HEK293 (cell line): ENCODE results near the gene DSC2.

Experiments used
- FEZF1 ChIP-seq: fragments of 450-650 bp; formaldehyde crosslinking; IDR thresholded peaks from 2 replicates; pipeline ENCODE4 v1.5.1; 2016; ENCODE audit warnings: missing biosample characterization, missing genetic modification characterization
- GLI4 ChIP-seq: fragments of 450-650 bp; formaldehyde crosslinking; IDR thresholded peaks from 2 replicates; pipeline ENCODE4 v1.5.1; 2016; ENCODE audit warnings: missing biosample characterization, missing genetic modification characterization
- GLIS1 ChIP-seq: fragments of 450-650 bp; formaldehyde crosslinking; IDR thresholded peaks from 2 replicates; pipeline ENCODE4 v1.5.1; 2016; ENCODE audit warnings: missing biosample characterization, missing genetic modification characterization
- HOXC10 ChIP-seq: sonication (generic); formaldehyde crosslinking; IDR thresholded peaks from 2 replicates; pipeline ENCODE4 v1.8.1; 2023; ENCODE audit warnings: mild to moderate bottlenecking, missing genetic modification reagents
- KLF1 ChIP-seq: fragments of 450-650 bp; formaldehyde crosslinking; IDR thresholded peaks from 2 replicates; pipeline ENCODE4 v1.5.1; 2016; ENCODE audit warnings: missing biosample characterization, missing genetic modification characterization
- KLF16 ChIP-seq: fragments of 450-650 bp; formaldehyde crosslinking; IDR thresholded peaks from 2 replicates; pipeline ENCODE4 v1.5.1; 2017; ENCODE audit warnings: missing biosample characterization, missing genetic modification characterization
- MEIS1 ChIP-seq: sonication (generic); formaldehyde crosslinking; IDR thresholded peaks from 2 replicates; pipeline ENCODE4 v1.8.1; 2022; ENCODE audit warnings: missing genetic modification reagents, mild to moderate bottlenecking, borderline replicate concordance
- OVOL3 ChIP-seq: fragments of 450-650 bp; formaldehyde crosslinking; IDR thresholded peaks from 2 replicates; pipeline ENCODE4 v1.5.1; 2016; ENCODE audit warnings: missing biosample characterization, missing genetic modification characterization
- PBX3 ChIP-seq: sonication (generic); formaldehyde crosslinking; IDR thresholded peaks from 2 replicates; pipeline ENCODE4 v1.8.1; 2022; ENCODE audit warnings: mild to moderate bottlenecking, moderate library complexity, missing genetic modification reagents
- RBAK ChIP-seq: fragments of 450-650 bp; formaldehyde crosslinking; IDR thresholded peaks from 2 replicates; pipeline ENCODE4 v1.5.1; 2016; ENCODE audit warnings: missing biosample characterization, missing genetic modification characterization
- WT1 ChIP-seq: fragments of 450-650 bp; formaldehyde crosslinking; IDR thresholded peaks from 2 replicates; pipeline ENCODE4 v1.5.1; 2016; ENCODE audit warnings: missing biosample characterization, missing genetic modification characterization
- ZBTB20 ChIP-seq: fragments of 450-650 bp; formaldehyde crosslinking; IDR thresholded peaks from 2 replicates; pipeline ENCODE4 v1.5.1; 2016; ENCODE audit warnings: missing biosample characterization, missing genetic modification characterization
- ZBTB26 ChIP-seq: fragments of 450-650 bp; formaldehyde crosslinking; optimal IDR thresholded peaks from 2 replicates; pipeline ENCODE3; 2016; ENCODE audit warnings: missing biosample characterization, mild to moderate bottlenecking, missing genetic modification characterization
- ZBTB48 ChIP-seq: fragments of 450-650 bp; formaldehyde crosslinking; IDR thresholded peaks from 2 replicates; pipeline ENCODE4 v1.5.1; 2016; ENCODE audit warnings: missing biosample characterization, missing genetic modification characterization
- ZBTB8A ChIP-seq: fragments of 450-650 bp; formaldehyde crosslinking; IDR thresholded peaks from 2 replicates; pipeline ENCODE4 v1.5.1; 2016; ENCODE audit warnings: missing biosample characterization, missing genetic modification characterization
- ZEB2 ChIP-seq: fragments of 450-650 bp; formaldehyde crosslinking; IDR thresholded peaks from 2 replicates; pipeline ENCODE4 v1.5.1; 2016; ENCODE audit warnings: missing biosample characterization, missing genetic modification characterization
- ZFHX2 ChIP-seq: fragments of 450-650 bp; formaldehyde crosslinking; conservative IDR thresholded peaks from 2 replicates; pipeline ENCODE4 v1.5.1; 2016; ENCODE audit warnings: missing biosample characterization, missing genetic modification characterization
- ZNF114 ChIP-seq: fragments of 450-650 bp; formaldehyde crosslinking; IDR thresholded peaks from 2 replicates; pipeline ENCODE4 v1.5.0; 2017; ENCODE audit warnings: missing biosample characterization, missing genetic modification characterization
- ZNF157 ChIP-seq: fragments of 450-650 bp; formaldehyde crosslinking; IDR thresholded peaks from 2 replicates; pipeline ENCODE4 v1.5.1; 2016; ENCODE audit warnings: missing biosample characterization, missing genetic modification characterization
- ZNF2 ChIP-seq: fragments of 450-650 bp; formaldehyde crosslinking; IDR thresholded peaks from 2 replicates; pipeline ENCODE4 v1.5.1; 2016; ENCODE audit warnings: missing biosample characterization, missing genetic modification characterization
- ZNF202 ChIP-seq: fragments of 450-650 bp; formaldehyde crosslinking; IDR thresholded peaks from 2 replicates; pipeline ENCODE4 v1.5.1; 2016; ENCODE audit warnings: missing biosample characterization, missing genetic modification characterization, borderline replicate concordance
- ZNF311 ChIP-seq: fragments of 450-650 bp; formaldehyde crosslinking; IDR thresholded peaks from 2 replicates; pipeline ENCODE4 v1.5.1; 2017; ENCODE audit warnings: missing biosample characterization, missing genetic modification characterization, borderline replicate concordance
- ZNF341 ChIP-seq: fragments of 450-650 bp; formaldehyde crosslinking; IDR thresholded peaks from 2 replicates; pipeline ENCODE4; 2016; ENCODE audit warnings: low read depth, missing biosample characterization, missing genetic modification characterization
- ZNF391 ChIP-seq: fragments of 450-650 bp; formaldehyde crosslinking; IDR thresholded peaks from 2 replicates; pipeline ENCODE4 v1.5.1; 2016; ENCODE audit warnings: low read depth, missing biosample characterization, missing genetic modification characterization, borderline replicate concordance
- ZNF48 ChIP-seq: fragments of 450-650 bp; formaldehyde crosslinking; IDR thresholded peaks from 2 replicates; pipeline ENCODE4 v1.5.1; 2016; ENCODE audit warnings: missing biosample characterization, missing genetic modification characterization
- ZNF561 ChIP-seq: fragments of 450-650 bp; IDR thresholded peaks from 2 replicates; pipeline ENCODE4 v1.5.1; 2018; ENCODE audit warnings: missing biosample characterization, missing genetic modification characterization, borderline replicate concordance
- ZNF658 ChIP-seq: fragments of 450-650 bp; formaldehyde crosslinking; IDR thresholded peaks from 2 replicates; pipeline ENCODE4; 2016; ENCODE audit warnings: missing biosample characterization, missing genetic modification characterization
- ZNF792 ChIP-seq: fragments of 450-650 bp; formaldehyde crosslinking; IDR thresholded peaks from 2 replicates; pipeline ENCODE4 v1.5.1; 2016; ENCODE audit warnings: missing biosample characterization, missing genetic modification characterization
- ZSCAN30 ChIP-seq: fragments of 450-650 bp; IDR thresholded peaks from 2 replicates; pipeline ENCODE4 v1.5.1; 2018; ENCODE audit warnings: missing biosample characterization, mild to moderate bottlenecking, missing genetic modification characterization, moderate library complexity
- ZSCAN4 ChIP-seq: fragments of 450-650 bp; formaldehyde crosslinking; IDR thresholded peaks from 2 replicates; pipeline ENCODE4 v1.5.1; 2017; ENCODE audit warnings: missing biosample characterization, missing genetic modification characterization
- TF ChIP-seq, protein P1 (sequence below): fragments of 450-650 bp; formaldehyde crosslinking; IDR thresholded peaks from 2 replicates; pipeline ENCODE4 v1.5.1; 2017; ENCODE audit warnings: missing biosample characterization, missing genetic modification characterization
- TF ChIP-seq, protein P2 (sequence below): fragments of 450-650 bp; formaldehyde crosslinking; IDR thresholded peaks from 2 replicates; pipeline ENCODE4 v1.5.1; 2016; ENCODE audit warnings: missing biosample characterization, missing genetic modification characterization
- TF ChIP-seq, protein P3 (sequence below): fragments of 450-650 bp; formaldehyde crosslinking; IDR thresholded peaks from 2 replicates; pipeline ENCODE4 v1.5.1; 2017; ENCODE audit warnings: missing biosample characterization, missing genetic modification characterization

The DSC2 gene

DNA sequence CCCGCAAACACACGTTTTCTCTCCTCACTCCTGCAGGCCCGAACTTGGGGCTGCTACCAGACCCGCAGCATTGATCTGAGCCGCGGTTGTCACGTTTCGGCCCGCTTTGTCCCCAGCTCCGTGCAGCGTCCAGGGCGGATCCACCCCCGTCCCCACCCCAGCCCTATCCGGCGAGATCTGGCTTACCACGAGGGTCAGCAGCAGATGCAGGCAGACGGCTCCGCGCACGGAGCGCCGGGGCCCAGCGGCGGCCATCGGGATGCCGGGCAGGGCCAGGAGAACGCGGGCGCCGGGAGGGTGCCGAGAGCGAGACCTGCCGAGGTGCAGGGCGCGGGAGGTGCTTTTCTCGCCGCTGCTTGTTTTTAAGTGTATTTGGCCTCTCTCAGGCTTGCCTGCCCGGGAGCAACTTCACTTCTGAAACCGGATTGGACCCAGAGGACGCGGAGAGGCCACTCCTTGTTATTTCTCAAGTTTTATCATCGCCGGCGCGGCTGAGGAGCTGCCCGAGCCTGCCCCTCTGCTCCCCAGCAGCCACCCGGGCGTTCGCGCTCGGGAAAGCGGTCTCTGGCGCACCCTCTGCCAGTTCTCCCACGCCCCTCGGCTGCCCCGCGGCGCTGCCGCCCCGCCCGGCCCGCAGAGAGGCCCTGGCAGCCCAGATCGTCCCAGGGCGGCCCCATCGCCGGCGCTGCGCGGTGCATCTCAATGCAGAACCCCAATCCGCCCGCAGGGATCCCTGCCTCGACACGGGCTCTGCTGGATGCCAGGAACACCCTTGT is 59.6 kb downstream of the DSC2 start, which contains the start of gene DSC3 (continued):
- TF ChIP-seq, protein P1, sequence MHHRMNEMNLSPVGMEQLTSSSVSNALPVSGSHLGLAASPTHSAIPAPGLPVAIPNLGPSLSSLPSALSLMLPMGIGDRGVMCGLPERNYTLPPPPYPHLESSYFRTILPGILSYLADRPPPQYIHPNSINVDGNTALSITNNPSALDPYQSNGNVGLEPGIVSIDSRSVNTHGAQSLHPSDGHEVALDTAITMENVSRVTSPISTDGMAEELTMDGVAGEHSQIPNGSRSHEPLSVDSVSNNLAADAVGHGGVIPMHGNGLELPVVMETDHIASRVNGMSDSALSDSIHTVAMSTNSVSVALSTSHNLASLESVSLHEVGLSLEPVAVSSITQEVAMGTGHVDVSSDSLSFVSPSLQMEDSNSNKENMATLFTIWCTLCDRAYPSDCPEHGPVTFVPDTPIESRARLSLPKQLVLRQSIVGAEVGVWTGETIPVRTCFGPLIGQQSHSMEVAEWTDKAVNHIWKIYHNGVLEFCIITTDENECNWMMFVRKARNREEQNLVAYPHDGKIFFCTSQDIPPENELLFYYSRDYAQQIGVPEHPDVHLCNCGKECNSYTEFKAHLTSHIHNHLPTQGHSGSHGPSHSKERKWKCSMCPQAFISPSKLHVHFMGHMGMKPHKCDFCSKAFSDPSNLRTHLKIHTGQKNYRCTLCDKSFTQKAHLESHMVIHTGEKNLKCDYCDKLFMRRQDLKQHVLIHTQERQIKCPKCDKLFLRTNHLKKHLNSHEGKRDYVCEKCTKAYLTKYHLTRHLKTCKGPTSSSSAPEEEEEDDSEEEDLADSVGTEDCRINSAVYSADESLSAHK (tag by site-specific recombination) = 0 out of 2 replicates have a peak, but pooled peaks have one; percentile 32
- TF ChIP-seq ZNF2 (tag by site-specific recombination) = 0 out of 2 replicates have a peak, but pooled peaks have one; percentile 19
- TF ChIP-seq ZNF48 (tag by site-specific recombination) = no peak
- TF ChIP-seq OVOL3 (tag by site-specific recombination) = no peak
- TF ChIP-seq, protein P2, sequence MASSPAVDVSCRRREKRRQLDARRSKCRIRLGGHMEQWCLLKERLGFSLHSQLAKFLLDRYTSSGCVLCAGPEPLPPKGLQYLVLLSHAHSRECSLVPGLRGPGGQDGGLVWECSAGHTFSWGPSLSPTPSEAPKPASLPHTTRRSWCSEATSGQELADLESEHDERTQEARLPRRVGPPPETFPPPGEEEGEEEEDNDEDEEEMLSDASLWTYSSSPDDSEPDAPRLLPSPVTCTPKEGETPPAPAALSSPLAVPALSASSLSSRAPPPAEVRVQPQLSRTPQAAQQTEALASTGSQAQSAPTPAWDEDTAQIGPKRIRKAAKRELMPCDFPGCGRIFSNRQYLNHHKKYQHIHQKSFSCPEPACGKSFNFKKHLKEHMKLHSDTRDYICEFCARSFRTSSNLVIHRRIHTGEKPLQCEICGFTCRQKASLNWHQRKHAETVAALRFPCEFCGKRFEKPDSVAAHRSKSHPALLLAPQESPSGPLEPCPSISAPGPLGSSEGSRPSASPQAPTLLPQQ (tag by site-specific recombination) = peak; percentile 81
- TF ChIP-seq ZNF157 (tag by site-specific recombination) = no peak
- no peak for TF ChIP-seq WT1 (tag by site-specific recombination)
- no peak for TF ChIP-seq ZNF202 (tag by site-specific recombination)
- peak; percentile 85 for TF ChIP-seq ZBTB26 (tag by site-specific recombination)
- no peak; the same call in 1 of the 2 replicates for TF ChIP-seq ZNF792 (tag by site-specific recombination)
- no peak; the same call in 1 of the 2 replicates for TF ChIP-seq ZBTB48 (tag by site-specific recombination)
- peak; percentile 81; the same call in 1 of the 2 replicates for TF ChIP-seq ZBTB20 (tag by site-specific recombination)
- TF ChIP-seq MEIS1 (CRISPR knock-in tag) = no peak
- TF ChIP-seq PBX3 (CRISPR knock-in tag) = 0 out of 2 replicates have a peak, but pooled peaks have one; percentile 25
- no peak for TF ChIP-seq FEZF1
- peak; percentile 64 for TF ChIP-seq ZEB2 (tag by site-specific recombination)
- no peak; the same call in 1 of the 2 replicates for TF ChIP-seq GLIS1 (tag by site-specific recombination)
- TF ChIP-seq ZNF311 (tag by site-specific recombination) = no peak
- no peak for TF ChIP-seq HOXC10 (CRISPR knock-in tag)
- TF ChIP-seq ZNF561 (tag by site-specific recombination) = no peak
- peak; percentile 86 for TF ChIP-seq ZBTB8A (tag by site-specific recombination)
- TF ChIP-seq GLI4 (tag by site-specific recombination) = no peak
- peak; percentile 39 for TF ChIP-seq ZSCAN30 (tag by site-specific recombination)
- TF ChIP-seq ZSCAN4 (tag by site-specific recombination) = no peak
- TF ChIP-seq ZNF114 (tag by site-specific recombination) = no peak
- TF ChIP-seq KLF1 (tag by site-specific recombination) = peak; percentile 57; the same call in 1 of the 2 replicates
- TF ChIP-seq KLF16 (tag by site-specific recombination) = peak; percentile 36; the same call in 1 of the 2 replicates
- peak; percentile 15; the same call in 1 of the 2 replicates for TF ChIP-seq ZNF341 (tag by site-specific recombination)
- TF ChIP-seq, protein P3, sequence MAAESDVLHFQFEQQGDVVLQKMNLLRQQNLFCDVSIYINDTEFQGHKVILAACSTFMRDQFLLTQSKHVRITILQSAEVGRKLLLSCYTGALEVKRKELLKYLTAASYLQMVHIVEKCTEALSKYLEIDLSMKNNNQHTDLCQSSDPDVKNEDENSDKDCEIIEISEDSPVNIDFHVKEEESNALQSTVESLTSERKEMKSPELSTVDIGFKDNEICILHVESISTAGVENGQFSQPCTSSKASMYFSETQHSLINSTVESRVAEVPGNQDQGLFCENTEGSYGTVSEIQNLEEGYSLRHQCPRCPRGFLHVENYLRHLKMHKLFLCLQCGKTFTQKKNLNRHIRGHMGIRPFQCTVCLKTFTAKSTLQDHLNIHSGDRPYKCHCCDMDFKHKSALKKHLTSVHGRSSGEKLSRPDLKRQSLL (tag by site-specific recombination) = no peak
- TF ChIP-seq ZNF391 (tag by site-specific recombination) = 0 out of 2 replicates have a peak, but pooled peaks have one; percentile 22
- TF ChIP-seq RBAK (tag by site-specific recombination) = no peak
- no peak for TF ChIP-seq ZFHX2 (tag by site-specific recombination)
- TF ChIP-seq ZNF658 (tag by site-specific recombination) = no peak
